ENCODE measurements around the gene SF3A2.

SF3A2 gene

GRCh38 chr19:2249010-2249866, 12.6 kb downstream of the SF3A2 start, which contains the start of gene AMH:
Gene AMH, plus strand, starts transcription at chr19:2249323. Its CDS starts 10 bp downstream, at chr19:2249333.
- no peak for TF ChIP-seq MAX (IDR thresholded peaks at IDR 0.05)
- no peak for TF ChIP-seq TAF1 (IDR thresholded peaks at IDR 0.05; ENCODE audit: low read depth)
- no peak for TF ChIP-seq EP300 (IDR thresholded peaks at IDR 0.05; ENCODE audit: borderline replicate concordance)
- TF ChIP-seq USF1 (IDR thresholded peaks at IDR 0.05): no peak
- TF ChIP-seq CEBPB (IDR thresholded peaks at IDR 0.05): no peak
- no peak for TF ChIP-seq REST (IDR thresholded peaks at IDR 0.05; ENCODE audit: low read depth)
- TF ChIP-seq TEAD4 (IDR thresholded peaks at IDR 0.05): no peak
- TF ChIP-seq FOXM1 (IDR thresholded peaks at IDR 0.05; ENCODE audit: borderline replicate concordance, low read depth): no peak
- no peak for TF ChIP-seq TCF12 (IDR thresholded peaks at IDR 0.05; ENCODE audit: low read depth)
- TF ChIP-seq NFIC (IDR thresholded peaks at IDR 0.05): no peak
- no peak for TF ChIP-seq CREB1 (IDR thresholded peaks at IDR 0.05; ENCODE audit: low read depth)
- TF ChIP-seq RAD21 (IDR thresholded peaks at IDR 0.05; ENCODE audit: low read depth): no peak
- TF ChIP-seq ZBTB7A (IDR thresholded peaks at IDR 0.05; ENCODE audit: low read depth): no peak
- TF ChIP-seq EGR1 (IDR thresholded peaks at IDR 0.05): no peak
- no peak for TF ChIP-seq YY1 (IDR thresholded peaks at IDR 0.05; ENCODE audit: low read depth)

- no peak for TF ChIP-seq TEAD4 (IDR thresholded peaks at IDR 0.05)
- no peak for TF ChIP-seq RAD21 (IDR thresholded peaks at IDR 0.05; ENCODE audit: low read depth)
- no peak for TF ChIP-seq USF1 (IDR thresholded peaks at IDR 0.05)
- no peak for TF ChIP-seq CEBPB (IDR thresholded peaks at IDR 0.05)
- TF ChIP-seq NFIC (IDR thresholded peaks at IDR 0.05): no peak
- no peak for TF ChIP-seq TCF12 (IDR thresholded peaks at IDR 0.05; ENCODE audit: low read depth)
- TF ChIP-seq FOXM1 (IDR thresholded peaks at IDR 0.05; ENCODE audit: borderline replicate concordance, low read depth): no peak
- TF ChIP-seq EGR1 (IDR thresholded peaks at IDR 0.05): no peak
- TF ChIP-seq REST (IDR thresholded peaks at IDR 0.05; ENCODE audit: low read depth): no peak
- no peak for TF ChIP-seq TAF1 (IDR thresholded peaks at IDR 0.05; ENCODE audit: low read depth)
- TF ChIP-seq YY1 (IDR thresholded peaks at IDR 0.05; ENCODE audit: low read depth): no peak
- no peak for TF ChIP-seq CREB1 (IDR thresholded peaks at IDR 0.05; ENCODE audit: low read depth)
- no peak for TF ChIP-seq MAX (IDR thresholded peaks at IDR 0.05)
- TF ChIP-seq ZBTB7A (IDR thresholded peaks at IDR 0.05; ENCODE audit: low read depth): no peak
Measured at GRCh38 chr19:2249880-2250765, 13.5 kb downstream of the SF3A2 start.

GRCh38 chr19:2250766-2251105, 14.1 kb downstream of the SF3A2 start:
- no peak for TF ChIP-seq RAD21 (IDR thresholded peaks at IDR 0.05; ENCODE audit: low read depth)
- no peak for TF ChIP-seq TEAD4 (IDR thresholded peaks at IDR 0.05)
- TF ChIP-seq CREB1 (IDR thresholded peaks at IDR 0.05; ENCODE audit: low read depth): no peak
- TF ChIP-seq MAX (IDR thresholded peaks at IDR 0.05): no peak
- no peak for TF ChIP-seq EP300 (IDR thresholded peaks at IDR 0.05; ENCODE audit: borderline replicate concordance)
- TF ChIP-seq YY1 (IDR thresholded peaks at IDR 0.05; ENCODE audit: low read depth): no peak
- TF ChIP-seq EGR1 (IDR thresholded peaks at IDR 0.05): no peak
- TF ChIP-seq TAF1 (IDR thresholded peaks at IDR 0.05; ENCODE audit: low read depth): no peak
- TF ChIP-seq NFIC (IDR thresholded peaks at IDR 0.05): no peak
- no peak for TF ChIP-seq REST (IDR thresholded peaks at IDR 0.05; ENCODE audit: low read depth)
- TF ChIP-seq TCF12 (IDR thresholded peaks at IDR 0.05; ENCODE audit: low read depth): no peak

Data from Ishikawa (cell line).